ENCODE data around the gene DPM1.

Gene DPM1

GRCh38 chr20:50898475-50898874 is 59.9 kb downstream of the DPM1 start:
- DNase-seq (ENCODE audit: low read depth in 2 of 2) = no peak

- no peak for DNase-seq (ENCODE audit: low read depth in 2 of 2)
Observed at GRCh38 chr20:50895111-50895830, 63.1 kb downstream of the DPM1 start.

- no peak for DNase-seq (ENCODE audit: low read depth in 2 of 2)
Observed at GRCh38 chr20:50893620-50894019, 64.7 kb downstream of the DPM1 start.

- no peak for DNase-seq (ENCODE audit: low read depth in 2 of 2)
Observed at GRCh38 chr20:50892394-50892793, 65.9 kb downstream of the DPM1 start.

DNA sequence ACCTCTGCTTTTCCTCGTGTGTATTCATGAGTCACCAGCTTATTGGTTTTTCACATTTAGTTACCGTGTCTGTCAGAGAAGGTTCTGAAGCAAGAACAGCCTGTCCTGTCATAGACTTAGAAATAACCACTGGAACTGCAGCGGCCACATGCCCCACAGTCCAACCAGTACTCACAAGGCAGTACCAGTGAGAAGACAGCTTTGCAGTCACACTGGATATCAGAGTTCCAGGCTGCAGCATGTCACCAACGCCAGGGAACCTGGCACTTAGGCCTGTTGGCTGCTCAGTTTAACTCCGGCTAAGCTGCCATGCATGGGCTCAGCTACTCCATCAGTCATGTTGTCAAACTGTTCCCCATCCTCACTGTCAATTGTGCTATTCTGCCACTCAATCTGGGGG is 67.2 kb downstream of the DPM1 start:
- no peak for DNase-seq (ENCODE audit: low read depth in 2 of 2)

GRCh38 chr20:50887576-50887975 is 70.8 kb downstream of the DPM1 start:
- no peak for DNase-seq (ENCODE audit: low read depth in 2 of 2)

DNA sequence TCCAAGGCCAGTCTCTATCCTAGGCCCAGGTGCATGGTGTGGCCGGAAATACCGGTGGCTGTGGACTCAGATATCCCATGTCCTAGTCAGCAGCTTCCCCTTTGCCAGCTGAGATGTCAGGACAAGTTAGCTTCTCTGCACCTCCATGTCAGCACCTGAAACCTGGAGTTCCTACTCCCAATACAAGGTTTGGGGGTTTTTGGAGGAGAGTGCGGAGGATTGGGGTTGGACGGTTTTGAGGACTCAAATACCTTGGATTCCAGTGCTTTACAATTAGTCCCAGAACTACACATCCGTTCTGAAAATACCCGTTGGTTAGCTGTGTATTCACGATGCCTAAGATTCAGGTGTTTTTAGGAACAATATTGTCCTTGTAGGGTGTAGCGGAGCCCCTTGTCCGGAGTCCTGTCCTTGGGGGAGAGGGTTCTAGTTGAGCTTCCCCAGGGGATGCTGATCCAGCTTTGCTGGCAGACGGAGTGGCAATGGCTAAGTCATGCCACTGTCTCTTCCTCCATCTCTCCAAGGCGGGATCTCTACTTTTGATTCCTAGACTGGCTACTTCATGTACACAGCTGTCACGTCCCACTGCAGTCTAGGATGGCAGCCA is 72.0 kb downstream of the DPM1 start:
- DNase-seq (ENCODE audit: low read depth in 2 of 2) = no peak

DNA sequence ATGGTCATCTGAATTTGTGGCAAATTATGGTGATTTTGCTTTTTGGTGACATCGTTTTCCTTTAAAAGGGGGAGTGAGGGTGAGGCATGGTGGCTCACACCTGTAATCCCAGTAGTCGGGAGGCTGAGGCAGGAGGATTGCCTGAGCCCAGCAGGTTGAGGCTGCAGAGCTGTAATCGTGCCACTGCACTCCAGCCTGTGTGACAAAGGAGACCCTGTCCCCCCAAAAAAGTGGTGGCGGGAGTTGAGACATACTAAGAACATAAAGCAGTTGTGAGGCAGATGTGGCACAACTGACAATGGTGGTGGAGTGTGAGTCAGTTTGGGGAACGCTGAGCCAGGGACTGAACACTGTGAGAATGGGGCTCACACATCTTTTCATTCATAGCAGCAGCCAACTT is 72.6 kb downstream of the DPM1 start:
- no peak for DNase-seq (ENCODE audit: low read depth in 2 of 2)

GRCh38 chr20:50885068-50885467 is 73.3 kb downstream of the DPM1 start:
- no peak for DNase-seq (ENCODE audit: low read depth in 2 of 2)

All from activated CD4-positive, alpha-beta T cell treated with anti-CD3 and anti-CD28 coated beads for 24 hours (primary cell).